GM21825 (cell line): Measurements from ENCODE around the gene FMO3.

Experiments used
- ATAC-seq: cut with Tn5 transposase; IDR thresholded peaks from one replicate; pipeline ENCODE4 v1.9.1; 2021; ENCODE audit warnings: mild to moderate bottlenecking, moderate library complexity; ENCODE audit not compliant: unreplicated experiment

Gene FMO3

GRCh38 chr1:171090604-171091003 is at the start of gene FMO3:
TSS of gene FMO3 (plus strand) at chr1:171090905. CDS start at chr1:171092659, 1,754 bp downstream.
- no peak for ATAC-seq

- ATAC-seq = no peak
Measured at GRCh38 chr1:171048014-171048413, 42.7 kb upstream of the FMO3 start.

- ATAC-seq = no peak
Measured at GRCh38 chr1:171052977-171053376, 37.7 kb upstream of the FMO3 start.

GRCh38 chr1:171055966-171056643 is 34.6 kb upstream of the FMO3 start:
- ATAC-seq = no peak

GRCh38 chr1:171061425-171062143 is 29.1 kb upstream of the FMO3 start:
- ATAC-seq = no peak

GRCh38 chr1:171062902-171063301 is 27.8 kb upstream of the FMO3 start:
- no peak for ATAC-seq

- ATAC-seq = no peak
Measured at GRCh38 chr1:171075041-171075440, 15.7 kb upstream of the FMO3 start.

GRCh38 chr1:171081314-171081753 is 9.4 kb upstream of the FMO3 start:
- ATAC-seq = no peak

GRCh38 chr1:171081763-171082201 is 8.9 kb upstream of the FMO3 start:
- ATAC-seq = no peak

- ATAC-seq = no peak
Measured at GRCh38 chr1:171082606-171083005, 8.1 kb upstream of the FMO3 start.

GRCh38 chr1:171083222-171083621 is 7.5 kb upstream of the FMO3 start:
- ATAC-seq = no peak

- ATAC-seq = no peak
Measured at GRCh38 chr1:171084091-171084490, 6.6 kb upstream of the FMO3 start.

- ATAC-seq = no peak
Measured at GRCh38 chr1:171084870-171085269, 5.8 kb upstream of the FMO3 start.

- ATAC-seq = no peak
Measured at GRCh38 chr1:171087896-171088295, 2.8 kb upstream of the FMO3 start.

- ATAC-seq = no peak
Measured at GRCh38 chr1:171103862-171104261, 13.2 kb downstream of the FMO3 start.

- no peak for ATAC-seq
Measured at GRCh38 chr1:171107262-171107940, 16.7 kb downstream of the FMO3 start.

- ATAC-seq = no peak
Measured at GRCh38 chr1:171107969-171108368, 17.3 kb downstream of the FMO3 start.

GRCh38 chr1:171109966-171110365 is 19.3 kb downstream of the FMO3 start:
- no peak for ATAC-seq

- ATAC-seq = no peak
Measured at GRCh38 chr1:171110621-171111326, 20.1 kb downstream of the FMO3 start.

GRCh38 chr1:171112119-171112518 is 21.4 kb downstream of the FMO3 start:
- ATAC-seq = no peak

- no peak for ATAC-seq
Measured at GRCh38 chr1:171113382-171113781, 22.7 kb downstream of the FMO3 start.
